ENCODE measurements around the gene FNDC8. TPM values are rescaled to one million over a fixed set of nuclear protein-coding genes. Genes with fewer than 3 reads are reported as not detected.

Gene FNDC8
- total RNA-seq, 1 donor from 2014 or later: not detected

GRCh38 chr17:35129973-35130351, 8.5 kb downstream of the FNDC8 start:
- Histone ChIP-seq H3K27me3 (ENCODE audit: control insufficient read depth, insufficient read depth, low read length) (no peaks in the 10 kb centered on the region), H3K4me3 (ENCODE audit: low read depth, low read length) (no peak overlapping the region), H3K36me3 (ENCODE audit: control insufficient read depth, insufficient read depth, low read length) (peaks cover 20% of the 10 kb centered on the region)
- no peak for TF ChIP-seq CTCF (IDR thresholded peaks at IDR 0.05; ENCODE audit: insufficient read depth, low read length, severe bottlenecking)
- DNase-seq (ENCODE audit: low read depth): peak; percentile 39
- no peak for FAIRE-seq

- no peak for FAIRE-seq
- no peak overlapping the region for H3K4me3 ChIP-seq (ENCODE audit: low read depth, low read length)
- H3K36me3 ChIP-seq (ENCODE audit: control insufficient read depth, insufficient read depth, low read length): peaks cover 24% of the 10 kb centered on the region
- DNase-seq (ENCODE audit: low read depth): no peak
- TF ChIP-seq CTCF (IDR thresholded peaks at IDR 0.05; ENCODE audit: insufficient read depth, low read length, severe bottlenecking): no peak
- H3K27me3 ChIP-seq (ENCODE audit: control insufficient read depth, insufficient read depth, low read length): no peaks in the 10 kb centered on the region
Measured at GRCh38 chr17:35130392-35130791, 9.0 kb downstream of the FNDC8 start.

- Histone ChIP-seq H3K4me3 (ENCODE audit: low read depth, low read length) (no peak overlapping the region), H3K27me3 (ENCODE audit: control insufficient read depth, insufficient read depth, low read length) (no peaks in the 10 kb centered on the region), H3K36me3 (ENCODE audit: control insufficient read depth, insufficient read depth, low read length) (peaks cover 35% of the 10 kb centered on the region)
- TF ChIP-seq CTCF (IDR thresholded peaks at IDR 0.05; ENCODE audit: insufficient read depth, low read length, severe bottlenecking): no peak
- FAIRE-seq (no peak), DNase-seq (ENCODE audit: low read depth) (no peak)
Measured at GRCh38 chr17:35132099-35132498, 10.7 kb downstream of the FNDC8 start.

- Histone ChIP-seq H3K27me3 (ENCODE audit: control insufficient read depth, insufficient read depth, low read length) (no peaks in the 10 kb centered on the region), H3K36me3 (ENCODE audit: control insufficient read depth, insufficient read depth, low read length) (peaks cover 39% of the 10 kb centered on the region), H3K4me3 (ENCODE audit: low read depth, low read length) (no peak overlapping the region)
- no peak for TF ChIP-seq CTCF (IDR thresholded peaks at IDR 0.05; ENCODE audit: insufficient read depth, low read length, severe bottlenecking)
- FAIRE-seq (peak; percentile 7), DNase-seq (ENCODE audit: low read depth) (no peak)
Measured at GRCh38 chr17:35132816-35133550, 11.6 kb downstream of the FNDC8 start.

- no peak for TF ChIP-seq CTCF (IDR thresholded peaks at IDR 0.05; ENCODE audit: insufficient read depth, low read length, severe bottlenecking)
- DNase-seq (ENCODE audit: low read depth): no peak
- no peak for FAIRE-seq
- Histone ChIP-seq H3K4me3 (ENCODE audit: low read depth, low read length) (no peak overlapping the region), H3K36me3 (ENCODE audit: control insufficient read depth, insufficient read depth, low read length) (peaks cover 50% of the 10 kb centered on the region), H3K27me3 (ENCODE audit: control insufficient read depth, insufficient read depth, low read length) (no peaks in the 10 kb centered on the region)
Measured at GRCh38 chr17:35135322-35135721, 13.9 kb downstream of the FNDC8 start.

GRCh38 chr17:35138218-35138617, 16.8 kb downstream of the FNDC8 start:
- Histone ChIP-seq H3K36me3 (ENCODE audit: control insufficient read depth, insufficient read depth, low read length) (peaks cover 40% of the 10 kb centered on the region), H3K27me3 (ENCODE audit: control insufficient read depth, insufficient read depth, low read length) (no peaks in the 10 kb centered on the region), H3K4me3 (ENCODE audit: low read depth, low read length) (no peak overlapping the region)
- FAIRE-seq (no peak), DNase-seq (ENCODE audit: low read depth) (no peak)
- TF ChIP-seq CTCF (IDR thresholded peaks at IDR 0.05; ENCODE audit: insufficient read depth, low read length, severe bottlenecking): no peak

All from bronchial epithelial cell (primary cell).